Measurements from ENCODE around the gene CDC42EP4. TPM values are rescaled to one million over a fixed set of nuclear protein-coding genes. Genes with fewer than 3 reads are reported as not detected.
"Not testable (repeated sequence)": the region's sequence is repeated elsewhere in the genome, so short reads cannot be mapped to it uniquely, and the experiment has no call there.

Gene CDC42EP4
- total RNA-seq, 1 donor from 2014 or later = 0.86 TPM

DNA sequence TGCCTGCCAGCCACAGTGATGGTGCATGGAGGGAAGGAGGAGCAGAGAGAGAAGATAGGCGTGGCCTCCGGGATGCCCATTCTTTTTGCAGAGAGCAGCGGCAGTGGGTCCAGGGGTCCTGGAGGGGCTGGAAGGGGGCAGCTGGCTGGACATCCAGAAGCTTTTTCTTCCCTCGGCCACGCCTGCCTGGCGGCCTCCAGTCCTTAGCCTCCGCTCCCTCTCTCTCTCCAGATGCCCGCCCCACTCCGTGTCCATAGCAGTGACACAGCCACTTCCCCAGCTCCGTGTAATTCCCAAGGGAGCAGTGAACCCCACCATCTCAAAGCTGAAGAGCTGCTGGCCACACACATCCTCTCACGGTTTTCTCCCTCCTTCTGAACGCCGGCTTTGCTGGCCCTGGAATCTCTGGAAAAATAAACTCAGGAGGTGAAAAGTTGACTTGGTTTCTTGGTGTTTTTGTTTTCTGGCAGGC is 26.3 kb upstream of the CDC42EP4 start:
- intact Hi-C loops (cut with micrococcal nuclease) = no loop called here

DNA sequence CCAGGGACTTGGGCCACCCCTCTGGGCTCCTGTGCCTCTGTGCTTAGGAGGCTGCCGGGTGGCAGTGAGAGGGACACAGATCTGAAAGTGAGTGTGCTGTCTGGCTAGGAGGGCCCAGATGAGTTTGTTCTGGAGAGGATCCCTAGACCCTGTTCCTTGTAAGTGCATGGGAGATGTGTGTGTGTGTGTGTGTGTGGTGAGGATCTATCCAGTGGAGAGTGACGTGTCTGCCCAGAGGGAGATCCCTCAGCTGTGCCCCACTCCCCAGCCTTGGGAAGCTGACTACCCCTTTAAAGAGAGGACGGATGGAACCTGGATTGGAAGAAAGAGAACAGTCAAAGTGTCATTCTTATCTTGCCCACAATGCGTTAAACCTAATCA is 25.5 kb upstream of the CDC42EP4 start:
- intact Hi-C loops (cut with micrococcal nuclease) = no loop called here
- Mint-ChIP-seq H3K27ac (no peak overlapping the region), H3K36me3 (ENCODE audit: low read depth) (no peaks in the 10 kb centered on the region), H3K4me1 (peaks cover 2% of the 10 kb centered on the region), H3K27me3 (no peaks in the 10 kb centered on the region), H3K4me3 (no peak overlapping the region), H3K9me3 (no peaks in the 10 kb centered on the region)
- DNase-seq = no peak

More for the DNA sequence above, 26.3 kb upstream of the CDC42EP4 start:
- no peaks in the 10 kb centered on the region for H3K36me3 Mint-ChIP-seq (ENCODE audit: low read depth)
- no peaks in the 10 kb centered on the region for H3K9me3 Mint-ChIP-seq
- H3K4me3 Mint-ChIP-seq = no peak overlapping the region
- H3K27ac Mint-ChIP-seq = no peak overlapping the region
- no peaks in the 10 kb centered on the region for H3K27me3 Mint-ChIP-seq
- DNase-seq = no peak
- peaks cover 2% of the 10 kb centered on the region for H3K4me1 Mint-ChIP-seq

DNA sequence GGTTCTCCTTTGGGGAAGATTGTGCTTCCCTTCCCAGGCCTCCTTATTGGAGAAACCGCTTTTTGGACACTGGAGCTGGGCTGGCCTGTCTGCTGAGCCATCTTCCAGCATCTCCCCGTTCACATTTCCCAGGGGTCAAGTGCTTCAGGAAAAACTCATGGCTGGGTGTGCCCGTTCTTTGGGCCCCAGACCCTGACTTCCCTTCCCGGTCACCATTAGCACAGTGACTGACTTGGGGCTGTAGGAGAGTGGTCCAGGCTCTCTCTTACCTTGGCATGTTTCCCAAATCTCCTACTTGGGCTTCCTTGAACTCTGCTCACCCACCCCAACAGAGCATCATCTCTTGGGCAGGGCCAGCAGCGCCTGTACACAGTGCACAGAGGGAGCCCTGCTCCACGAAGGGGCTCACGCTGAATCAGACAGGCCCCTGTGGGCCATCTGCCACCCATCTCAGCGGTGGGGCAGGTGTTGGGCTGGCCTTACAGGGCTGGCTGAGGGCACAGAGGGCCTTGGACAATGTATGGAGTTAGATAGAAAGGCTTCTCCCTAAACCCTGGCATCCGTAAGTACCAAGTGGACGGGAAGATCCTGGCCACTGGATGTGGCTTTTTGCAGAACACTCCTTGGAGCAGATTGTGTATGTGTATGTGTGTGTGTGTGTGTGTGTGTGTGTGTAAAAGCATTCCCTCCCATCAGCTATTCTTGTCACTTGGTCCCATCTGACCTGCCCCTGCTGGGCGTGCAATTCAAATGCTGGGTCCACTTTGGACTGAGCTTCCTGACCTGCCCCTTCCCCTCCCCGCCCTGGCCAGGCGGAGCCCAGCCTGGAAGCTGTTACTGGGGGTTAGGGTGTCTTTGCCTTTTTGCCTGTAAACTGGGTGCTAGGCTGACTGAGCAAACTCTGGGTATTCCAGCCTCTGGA is 24.9 kb upstream of the CDC42EP4 start:
- no peak overlapping the region for H3K4me3 Mint-ChIP-seq

DNA sequence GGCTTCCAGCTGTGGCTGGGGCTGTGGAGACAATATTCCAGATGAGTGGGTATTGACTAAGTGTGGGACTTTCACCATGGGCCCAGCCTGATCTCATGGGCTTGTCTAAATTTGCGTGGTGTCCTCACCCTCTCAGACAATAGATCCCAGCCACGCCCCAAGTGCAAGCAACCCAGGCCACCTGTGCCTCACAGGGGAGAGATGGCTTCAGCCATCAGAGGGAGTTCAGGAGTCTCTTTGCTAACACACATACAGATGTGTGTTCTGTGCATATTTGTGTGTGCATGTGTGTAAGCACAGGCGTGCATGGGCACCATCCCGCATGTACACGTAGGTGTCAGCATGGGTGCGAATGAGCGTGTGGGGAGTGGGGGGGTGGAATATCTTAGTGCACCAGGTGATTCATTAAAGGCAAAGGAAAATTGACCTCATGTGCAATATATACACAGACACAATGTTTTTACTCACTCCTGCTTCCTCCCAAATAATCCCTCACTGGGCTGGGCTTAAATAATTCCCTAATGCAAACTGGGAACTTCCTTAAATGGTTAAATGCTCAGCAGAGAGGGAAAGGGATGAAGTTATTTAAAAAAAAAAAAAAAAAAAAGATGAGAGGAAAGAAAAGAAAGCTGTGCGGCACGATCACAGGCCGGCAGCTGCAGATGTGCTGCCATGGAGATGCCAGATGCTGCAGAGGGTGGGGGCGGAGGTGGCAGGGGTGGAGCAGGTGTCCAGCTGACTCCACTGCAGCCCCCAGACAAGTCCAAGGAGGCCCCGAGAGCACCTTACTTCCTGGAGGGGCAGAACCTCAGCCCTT is 24.0 kb upstream of the CDC42EP4 start:
- Mint-ChIP-seq H3K9me3 (no peaks in the 10 kb centered on the region), H3K4me3 (no peak overlapping the region), H3K4me1 (peaks cover 2% of the 10 kb centered on the region), H3K27me3 (no peaks in the 10 kb centered on the region), H3K27ac (no peak overlapping the region), H3K36me3 (ENCODE audit: low read depth) (no peaks in the 10 kb centered on the region)
- no peak for DNase-seq
- intact Hi-C loops (cut with micrococcal nuclease) = no loop called here

More for the DNA sequence above, 24.9 kb upstream of the CDC42EP4 start:
- H3K27me3 Mint-ChIP-seq = no peaks in the 10 kb centered on the region
- peaks cover 2% of the 10 kb centered on the region for H3K4me1 Mint-ChIP-seq
- H3K9me3 Mint-ChIP-seq = no peaks in the 10 kb centered on the region
- no peaks in the 10 kb centered on the region for H3K36me3 Mint-ChIP-seq (ENCODE audit: low read depth)
- no peak overlapping the region for H3K27ac Mint-ChIP-seq
- DNase-seq = no peak
- intact Hi-C loops (cut with micrococcal nuclease) = no loop called here

DNA sequence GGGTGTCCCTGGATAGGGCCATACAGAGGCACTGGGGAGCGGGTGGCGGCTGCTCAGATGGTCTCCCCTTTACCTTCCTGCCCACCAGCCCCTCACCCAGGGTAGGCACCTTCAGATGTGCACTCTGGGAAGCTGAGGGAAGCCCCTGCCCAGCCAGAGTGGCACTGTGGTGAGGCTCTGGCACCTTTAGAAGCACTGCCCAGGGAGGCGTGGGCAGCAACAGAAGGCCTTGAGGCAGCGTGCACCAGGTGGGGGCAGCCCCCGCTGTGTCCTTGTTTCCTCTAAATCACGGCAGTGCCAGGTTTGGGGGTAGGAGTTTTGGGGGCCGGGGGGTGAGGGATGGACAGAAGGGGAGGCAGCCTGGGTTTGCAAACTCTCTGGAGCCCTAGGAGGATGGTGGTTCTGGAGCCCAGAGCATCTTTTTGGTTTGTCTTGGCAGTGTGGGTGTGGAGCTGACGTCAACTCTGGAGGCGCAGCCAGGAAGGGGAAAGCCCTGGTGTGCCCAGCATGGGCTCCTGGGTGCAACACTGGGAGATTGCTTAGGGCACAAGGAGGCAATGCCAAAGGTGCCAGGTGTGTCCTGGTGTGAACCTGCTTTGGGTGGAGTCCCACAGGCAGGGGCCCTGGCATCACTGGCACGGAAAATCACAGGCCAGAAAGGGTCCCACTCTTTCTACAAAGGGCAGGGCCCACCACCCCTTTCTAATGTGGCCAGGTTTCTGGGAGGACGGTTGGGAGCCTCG is 23.1 kb upstream of the CDC42EP4 start:
- no peaks in the 10 kb centered on the region for H3K9me3 Mint-ChIP-seq
- no peak for DNase-seq
- no peak overlapping the region for H3K27ac Mint-ChIP-seq

DNA sequence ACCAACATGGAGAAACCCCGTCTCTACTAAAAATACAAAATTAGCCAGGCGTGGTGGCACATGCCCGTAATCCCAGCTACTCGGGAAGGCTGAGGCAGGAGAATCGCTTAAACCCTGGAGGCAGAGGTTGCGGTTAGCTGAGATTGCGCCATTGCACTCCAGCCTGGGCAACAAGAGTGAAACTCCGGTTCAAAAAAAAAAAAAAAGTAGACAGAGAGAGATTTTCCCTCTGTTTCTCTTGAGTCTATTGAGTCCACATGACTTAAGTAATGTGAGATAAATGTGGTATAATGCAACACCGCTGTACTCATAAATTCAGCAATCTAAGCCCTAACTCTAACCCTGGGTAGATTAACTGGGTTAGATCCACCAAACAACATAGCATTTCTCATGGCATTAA is 21.6 kb upstream of the CDC42EP4 start:
- H3K4me3 Mint-ChIP-seq; H3K36me3 Mint-ChIP-seq (ENCODE audit: low read depth); H3K9me3 Mint-ChIP-seq; DNase-seq; H3K27ac Mint-ChIP-seq; H3K27me3 Mint-ChIP-seq; H3K4me1 Mint-ChIP-seq; intact Hi-C loops (cut with micrococcal nuclease): not testable (repeated sequence)

More for the DNA sequence above, 23.1 kb upstream of the CDC42EP4 start:
- Mint-ChIP-seq H3K4me1 (no peaks in the 10 kb centered on the region), H3K4me3 (no peak overlapping the region), H3K36me3 (ENCODE audit: low read depth) (no peaks in the 10 kb centered on the region), H3K27me3 (no peaks in the 10 kb centered on the region)
- intact Hi-C loops (cut with micrococcal nuclease) = no loop called here

DNA sequence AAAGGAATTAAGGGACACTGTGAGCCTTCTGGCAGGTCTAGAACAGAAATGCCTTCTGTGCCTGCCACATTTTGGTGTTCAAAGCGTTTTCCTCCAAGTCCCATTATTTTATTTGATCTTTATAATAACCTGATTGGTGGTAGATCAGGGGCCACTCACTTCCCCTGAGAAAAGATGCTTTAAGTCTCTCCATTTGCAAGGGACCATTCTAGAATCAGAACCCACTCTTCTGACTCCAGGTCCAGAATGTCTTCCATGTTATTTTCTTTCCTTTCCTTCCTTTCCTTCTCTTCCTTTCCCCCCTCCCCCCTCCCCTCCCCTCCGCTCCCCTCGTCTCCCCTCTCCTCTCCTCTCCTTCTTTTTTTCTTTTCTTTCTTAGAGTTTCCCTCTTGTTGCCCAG is 19.3 kb upstream of the CDC42EP4 start:
- no peak for DNase-seq
- Mint-ChIP-seq H3K36me3 (ENCODE audit: low read depth) (no peaks in the 10 kb centered on the region), H3K27me3 (no peaks in the 10 kb centered on the region), H3K27ac (no peak overlapping the region), H3K4me1 (no peaks in the 10 kb centered on the region), H3K4me3 (no peak overlapping the region), H3K9me3 (no peaks in the 10 kb centered on the region)
- intact Hi-C loops (cut with micrococcal nuclease) = no loop called here

DNA sequence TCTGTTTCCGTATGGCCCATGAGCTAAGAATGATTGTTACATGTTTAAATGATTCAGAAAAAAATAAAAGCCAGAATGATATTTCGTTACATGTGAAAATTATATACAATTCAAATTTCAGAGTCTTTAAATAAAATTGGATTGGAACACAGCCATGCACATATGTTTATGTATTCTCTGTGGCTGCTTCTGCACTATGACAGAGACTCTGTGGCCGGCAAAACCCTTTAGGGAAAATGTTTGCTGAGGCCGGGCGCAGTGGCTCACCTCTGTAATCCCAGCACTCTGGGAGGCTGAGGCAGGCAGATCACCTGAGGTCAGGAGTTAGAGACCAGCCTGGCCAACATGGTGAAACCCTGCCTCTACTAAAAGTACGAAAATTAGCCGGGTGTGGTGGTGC is 15.9 kb upstream of the CDC42EP4 start:
- no peak for DNase-seq
- H3K4me1 Mint-ChIP-seq = no peaks in the 10 kb centered on the region
- intact Hi-C loops (cut with micrococcal nuclease) = no loop called here
- no peak overlapping the region for H3K27ac Mint-ChIP-seq
- H3K4me3 Mint-ChIP-seq = no peak overlapping the region
- H3K27me3 Mint-ChIP-seq = peaks cover 4% of the 10 kb centered on the region
- no peaks in the 10 kb centered on the region for H3K9me3 Mint-ChIP-seq
- no peaks in the 10 kb centered on the region for H3K36me3 Mint-ChIP-seq (ENCODE audit: low read depth)

DNA sequence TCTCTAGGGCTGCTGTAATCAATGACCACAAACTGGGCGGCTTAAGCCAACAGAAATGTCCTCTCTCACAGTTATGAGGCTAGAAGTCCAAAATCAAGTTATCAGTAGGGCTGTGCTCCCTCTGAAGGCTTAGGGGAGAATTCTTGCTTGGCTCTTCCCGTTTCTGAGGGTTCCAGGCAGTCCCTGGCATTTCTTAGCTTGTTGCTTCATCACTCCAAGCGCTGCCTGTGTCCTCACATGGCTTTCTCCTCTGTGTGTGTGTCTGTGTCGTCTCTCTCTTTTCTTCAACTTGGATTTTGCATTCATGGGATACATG is 13.7 kb upstream of the CDC42EP4 start:
- intact Hi-C loops (cut with micrococcal nuclease) = no loop called here
- Mint-ChIP-seq H3K36me3 (ENCODE audit: low read depth) (no peaks in the 10 kb centered on the region), H3K4me1 (no peaks in the 10 kb centered on the region), H3K4me3 (no peak overlapping the region), H3K9me3 (no peaks in the 10 kb centered on the region), H3K27ac (no peak overlapping the region), H3K27me3 (peaks cover 4% of the 10 kb centered on the region)
- no peak for DNase-seq

DNA sequence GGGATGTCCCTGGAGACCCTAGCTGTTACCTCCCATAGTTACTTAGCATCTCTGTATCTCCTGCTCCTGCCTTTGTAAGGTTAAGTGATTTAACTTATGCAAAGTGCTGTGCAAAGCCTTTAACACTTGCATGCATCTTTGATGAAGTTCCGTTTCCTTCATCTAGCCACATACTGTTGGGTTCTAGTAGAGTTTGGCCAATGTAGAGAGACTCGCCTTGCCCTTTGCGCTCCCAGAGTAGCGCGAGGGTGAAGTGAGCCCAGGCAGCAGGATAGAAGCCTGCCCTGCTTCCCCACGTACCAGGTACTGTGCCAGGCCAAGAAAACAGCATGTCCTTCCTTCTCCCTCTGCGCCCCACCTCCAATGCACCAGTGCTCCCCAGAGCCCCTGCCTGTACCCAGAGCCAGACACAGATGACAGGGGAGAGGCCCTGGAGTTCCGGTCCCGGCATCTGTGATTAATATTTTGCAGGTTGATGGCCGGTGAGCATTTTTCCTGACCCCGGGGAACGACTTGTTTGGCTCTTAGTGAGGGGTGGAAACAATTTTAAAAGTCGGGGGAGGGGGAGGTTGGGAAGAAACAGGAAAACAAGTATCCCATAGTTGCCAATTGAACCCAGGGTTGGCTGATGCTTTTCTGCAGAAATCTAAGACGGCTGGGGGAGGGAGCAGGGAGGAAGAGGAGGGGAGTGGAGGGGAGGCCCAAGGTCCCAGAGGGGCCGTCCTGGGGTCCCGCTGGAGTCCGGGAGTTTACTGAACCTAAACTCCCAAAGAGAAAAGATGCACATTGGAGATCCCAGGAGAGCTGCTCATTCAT is 13.1 kb upstream of the CDC42EP4 start:
- H3K9me3 Mint-ChIP-seq = no peaks in the 10 kb centered on the region
- peaks cover 4% of the 10 kb centered on the region for H3K27me3 Mint-ChIP-seq

DNA sequence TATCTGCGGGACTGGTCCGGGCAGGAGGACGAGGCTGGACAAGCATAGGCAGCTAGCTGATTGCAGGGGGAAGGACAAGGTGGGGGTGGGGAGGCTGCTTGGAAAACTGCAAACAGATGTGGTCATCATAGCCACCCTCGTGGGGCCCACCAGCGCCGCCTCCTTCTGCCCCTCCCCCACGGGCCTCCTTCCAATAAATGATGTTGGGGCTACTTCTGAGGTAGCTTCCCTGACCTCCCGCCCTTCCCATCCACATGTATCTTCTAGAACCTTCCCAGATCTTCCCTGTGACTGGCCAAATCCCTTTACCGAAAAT is 12.3 kb upstream of the CDC42EP4 start:
- no peak for DNase-seq
- Mint-ChIP-seq H3K4me3 (no peak overlapping the region), H3K9me3 (no peaks in the 10 kb centered on the region), H3K36me3 (ENCODE audit: low read depth) (no peaks in the 10 kb centered on the region), H3K4me1 (no peaks in the 10 kb centered on the region), H3K27me3 (peaks cover 4% of the 10 kb centered on the region), H3K27ac (no peak overlapping the region)
- intact Hi-C loops (cut with micrococcal nuclease) = no loop called here

More for the DNA sequence above, 13.1 kb upstream of the CDC42EP4 start:
- no peaks in the 10 kb centered on the region for H3K4me1 Mint-ChIP-seq
- no peaks in the 10 kb centered on the region for H3K36me3 Mint-ChIP-seq (ENCODE audit: low read depth)
- no peak overlapping the region for H3K27ac Mint-ChIP-seq
- intact Hi-C loops (cut with micrococcal nuclease) = no loop called here
- H3K4me3 Mint-ChIP-seq = no peak overlapping the region
- no peak for DNase-seq

DNA sequence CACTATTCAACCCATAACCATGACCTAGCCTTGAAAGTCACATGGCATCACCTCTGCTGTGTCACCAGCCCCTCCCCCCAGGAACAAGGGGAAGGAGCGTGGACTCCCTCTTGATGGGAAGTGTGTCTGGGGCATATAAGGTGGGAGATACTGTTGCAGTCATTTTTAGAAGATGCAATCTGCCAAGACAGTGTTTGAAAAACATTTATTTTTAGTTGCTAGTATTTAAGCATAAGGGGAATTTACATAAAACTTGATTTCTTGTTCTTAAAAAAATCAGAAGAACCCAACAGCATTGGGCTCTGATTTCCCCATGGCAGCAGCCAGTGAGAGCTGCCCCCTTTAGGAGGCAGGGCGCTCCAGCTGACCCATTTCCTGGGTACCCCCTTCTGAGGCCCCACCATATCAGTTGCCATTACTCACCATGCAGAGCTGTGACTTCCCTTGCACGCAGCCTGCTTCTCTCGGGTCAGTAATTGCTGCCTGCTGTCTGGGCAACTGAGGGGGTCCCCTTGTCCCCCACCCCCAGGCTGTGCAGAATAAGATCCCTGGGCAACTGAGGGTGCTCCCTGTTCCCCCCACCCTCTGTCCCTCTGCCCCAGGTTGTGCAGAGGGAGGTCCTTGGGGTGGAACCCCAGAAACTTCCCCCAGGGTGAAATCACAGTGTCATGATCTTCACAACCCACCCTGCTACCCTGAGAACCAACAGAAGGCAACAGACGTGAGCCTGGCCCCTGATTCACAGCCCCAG is 11.8 kb upstream of the CDC42EP4 start:
- peaks cover 4% of the 10 kb centered on the region for H3K27me3 Mint-ChIP-seq
- H3K9me3 Mint-ChIP-seq = no peaks in the 10 kb centered on the region
- H3K27ac Mint-ChIP-seq = no peak overlapping the region
- H3K4me3 Mint-ChIP-seq = no peak overlapping the region
- DNase-seq = no peak
- no peaks in the 10 kb centered on the region for H3K4me1 Mint-ChIP-seq
- intact Hi-C loops (cut with micrococcal nuclease) = no loop called here
- H3K36me3 Mint-ChIP-seq (ENCODE audit: low read depth) = no peaks in the 10 kb centered on the region
